M059J (cell line): ENCODE data around the gene HAUS8. TPM values are rescaled to one million over a fixed set of nuclear protein-coding genes. Genes with fewer than 3 reads are reported as not detected.

ENCODE experiments used
- DNase-seq: peaks from one replicate; pipeline ENCODE4 v3.0.0-alpha.2; 2012; ENCODE audit warnings: low read depth
- total RNA-seq: library from RNA; depleted of rRNA; stranded (reverse); fragments of >200 nt; shearing (Covaris generic); gene quantifications from 2 replicates; pipeline ENCODE4 v1.2.3, GENCODE V29; 2014

Gene HAUS8
- total RNA-seq, 1 experiment from 2014 or later = 23.7 TPM

- DNase-seq = peak; percentile 22
Measured at GRCh38 chr19:17035842-17036424, 39.3 kb downstream of the HAUS8 start.

DNA sequence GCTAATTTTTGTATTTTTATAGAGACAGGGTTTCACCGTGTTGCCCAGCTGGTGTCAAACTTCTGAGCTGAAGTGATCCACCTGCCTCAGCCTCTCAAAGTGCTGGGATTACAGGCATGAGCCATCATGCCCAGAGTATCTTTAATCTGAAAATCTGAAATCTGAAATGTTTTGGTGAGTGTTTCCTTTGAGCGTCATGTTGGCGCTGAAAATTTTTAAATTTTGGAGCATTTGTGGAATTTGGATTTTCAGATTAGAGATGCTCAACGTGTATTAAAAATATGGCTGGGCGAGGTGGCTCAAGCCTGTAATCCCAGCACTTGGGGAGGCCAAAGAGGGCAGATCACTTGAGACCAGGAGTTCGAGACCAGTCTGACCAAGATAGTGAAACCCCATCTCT lies 43.5 kb downstream of the HAUS8 start:
- DNase-seq = no peak

- no peak for DNase-seq
Measured at GRCh38 chr19:17027535-17027975, 47.7 kb downstream of the HAUS8 start.

DNA sequence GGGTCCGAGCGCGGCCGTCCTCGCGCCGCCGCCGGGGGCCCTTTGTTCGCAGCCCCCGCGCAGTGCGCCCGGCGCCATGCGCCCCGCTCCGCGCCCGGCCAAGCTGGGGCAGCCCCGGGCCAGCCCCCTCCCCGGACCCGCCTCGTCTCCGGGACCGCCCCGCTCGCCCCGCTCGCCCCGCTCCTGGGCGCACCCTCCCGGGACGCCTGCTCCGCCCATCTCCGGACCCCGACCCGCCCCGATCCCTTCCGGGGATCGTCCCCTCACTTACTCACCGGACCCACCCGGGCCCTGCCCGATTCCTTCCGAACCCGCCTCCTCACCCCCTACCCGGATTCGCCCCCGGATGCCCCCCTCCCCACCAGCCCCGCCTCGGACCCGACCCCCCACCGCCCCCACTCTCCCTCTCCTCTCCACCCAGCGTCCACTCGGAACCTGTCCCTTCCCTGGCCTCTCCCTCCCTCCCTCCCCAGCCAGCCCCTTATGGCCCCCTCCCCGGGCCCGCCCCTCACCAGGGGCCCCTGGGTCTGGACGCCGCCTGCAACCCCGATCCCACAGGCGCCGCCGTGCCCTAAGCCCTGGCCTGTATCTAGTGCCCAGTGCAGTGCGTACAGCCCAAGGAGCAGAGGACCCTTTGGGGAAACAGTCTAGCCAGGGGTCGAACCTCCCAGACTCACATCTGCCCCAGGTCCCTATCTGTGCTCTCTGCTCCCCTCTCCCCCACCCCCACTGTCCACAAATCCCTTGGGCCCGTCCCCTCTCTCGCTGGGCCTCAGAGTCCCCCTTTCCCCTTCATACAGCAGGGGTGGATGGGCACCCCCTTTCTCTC lies 48.3 kb downstream of the HAUS8 start, which contains the start of gene CPAMD8:
TSS of gene CPAMD8 (minus strand) at position 105 of the 829 bp plus-strand sequence. CDS start 168 bp downstream, outside the sequence.
- no peak for DNase-seq

DNA sequence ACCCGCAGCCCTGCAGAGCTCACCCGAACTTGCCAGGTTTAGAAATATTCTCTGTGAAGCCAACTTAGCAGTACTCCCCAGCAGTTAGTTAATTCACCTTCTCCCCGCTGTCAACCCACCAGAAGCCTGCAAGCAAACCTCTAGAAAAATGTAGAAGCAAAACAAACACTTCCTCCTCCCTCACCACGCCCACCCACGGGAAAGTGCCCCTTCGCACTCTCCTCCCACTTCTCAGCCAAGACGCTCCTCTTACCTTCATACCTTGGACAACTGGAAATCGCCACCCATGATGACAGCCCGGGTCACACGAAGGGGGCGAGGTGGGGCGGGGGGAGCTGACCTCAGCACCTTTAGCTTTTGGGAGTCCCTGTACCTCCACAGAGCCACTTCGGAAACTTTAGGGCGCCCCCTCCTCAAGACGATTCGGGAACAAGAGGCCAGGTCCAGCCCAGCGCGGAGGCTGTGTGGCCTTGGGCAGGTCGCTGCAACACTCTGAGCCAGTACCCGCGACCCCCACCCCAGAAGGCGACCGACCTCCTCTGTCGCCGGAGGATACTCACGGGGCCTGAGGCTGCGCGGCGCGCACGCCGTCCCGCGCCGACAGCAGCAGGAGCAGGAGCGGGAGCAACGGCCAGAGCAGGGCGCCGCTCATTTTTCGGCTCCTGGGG lies 49.1 kb downstream of the HAUS8 start:
- no peak for DNase-seq

GRCh38 chr19:17025361-17025760 lies 49.9 kb downstream of the HAUS8 start:
- no peak for DNase-seq

GRCh38 chr19:17024941-17025340 lies 50.3 kb downstream of the HAUS8 start:
- peak; percentile 49 for DNase-seq

DNA sequence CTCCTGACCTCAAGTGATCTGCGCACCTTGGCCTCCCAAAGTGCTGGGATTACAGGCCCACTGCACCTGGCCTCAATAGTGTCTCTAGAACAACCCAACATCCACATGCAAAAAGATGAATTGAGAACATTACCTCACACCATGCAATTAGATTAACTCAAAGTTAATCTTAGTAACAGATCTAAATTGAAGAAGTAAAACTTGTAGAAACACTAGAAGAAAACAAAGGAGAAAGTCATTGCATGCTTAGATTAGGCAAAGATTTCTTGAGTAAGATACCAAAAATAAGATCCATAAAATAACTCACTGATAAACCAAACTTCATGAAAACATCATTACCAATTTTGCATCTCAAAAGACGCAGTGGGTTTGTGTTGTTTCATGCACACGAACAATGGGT lies 51.4 kb downstream of the HAUS8 start:
- no peak for DNase-seq

DNA sequence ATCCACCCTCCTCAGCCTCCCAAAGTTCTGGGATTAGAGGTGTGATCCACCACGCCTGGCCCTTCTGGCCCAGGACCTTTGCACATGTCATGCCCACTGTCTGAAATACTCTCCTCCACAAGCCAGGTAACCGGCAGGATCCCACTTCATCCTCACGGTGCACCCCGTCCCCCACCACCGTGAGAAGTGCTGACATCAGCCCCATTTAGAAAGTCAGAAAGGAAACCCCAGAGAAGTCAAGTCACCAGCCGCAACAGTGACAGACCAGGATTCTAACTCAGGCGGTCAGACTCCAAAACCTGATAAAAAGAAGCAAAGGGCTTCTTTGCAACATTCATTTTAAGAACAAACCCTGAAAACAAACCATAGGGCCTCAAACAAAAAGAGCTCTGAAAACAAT lies 52.5 kb downstream of the HAUS8 start:
- no peak for DNase-seq

DNA sequence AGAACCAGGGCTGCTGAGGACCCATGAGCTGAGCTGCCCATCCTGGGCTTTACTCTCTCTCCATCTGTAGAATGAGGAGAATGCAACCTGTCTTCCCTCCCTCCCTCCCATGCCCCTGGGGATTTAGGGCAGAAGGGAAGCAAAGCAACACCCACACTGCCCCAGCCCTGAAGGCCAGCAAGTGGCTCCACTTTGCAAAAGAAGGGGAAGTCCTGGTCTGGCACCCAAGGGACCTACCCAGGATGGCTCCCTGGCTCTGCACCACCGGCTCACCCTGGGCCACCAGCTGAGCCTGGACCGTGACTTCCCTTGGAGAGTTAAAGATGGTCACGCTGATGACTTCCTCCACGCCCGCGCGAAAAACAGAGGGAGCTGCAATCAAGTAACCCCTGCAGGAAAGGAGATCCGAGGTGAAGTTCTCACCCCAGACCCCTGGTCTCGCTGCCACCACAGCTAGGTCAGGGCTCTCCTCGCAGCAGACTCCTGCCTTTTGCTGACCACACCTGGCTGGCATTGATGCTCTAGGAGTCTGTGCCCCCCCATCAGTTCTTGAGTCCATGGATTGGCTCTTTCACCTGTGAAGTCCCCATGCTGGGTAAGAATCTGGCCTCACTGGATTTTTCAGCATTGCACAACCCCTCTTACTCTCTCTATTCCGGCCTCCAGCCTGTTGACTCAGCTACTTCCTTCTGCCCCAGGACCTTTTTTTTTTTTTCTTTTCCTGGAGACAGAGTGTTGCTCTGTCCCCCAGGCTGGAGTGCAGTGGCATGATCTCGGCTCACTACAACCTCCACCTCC lies 53.3 kb downstream of the HAUS8 start:
- DNase-seq = peak; percentile 43

GRCh38 chr19:17021328-17021727 lies 53.9 kb downstream of the HAUS8 start:
- DNase-seq = no peak

DNA sequence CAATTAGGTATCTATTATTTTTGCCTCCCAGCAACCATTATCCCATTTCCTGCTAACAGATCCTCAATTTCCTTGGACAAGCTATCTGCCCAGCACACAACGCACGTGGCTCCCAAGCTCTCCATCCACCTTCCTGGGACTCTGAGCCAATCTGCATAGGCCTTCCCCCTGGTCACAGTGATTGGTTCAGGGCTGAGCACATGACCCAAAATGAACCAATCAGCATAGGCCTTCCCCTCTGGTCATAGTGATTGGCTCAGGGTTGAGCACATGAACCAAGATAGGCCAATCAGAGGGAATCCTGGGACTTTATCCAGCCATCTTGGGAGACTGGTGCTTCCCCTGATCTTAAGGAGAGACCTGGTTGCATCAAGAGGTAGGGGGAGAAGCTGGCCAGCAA lies 54.4 kb downstream of the HAUS8 start:
- peak; percentile 12 for DNase-seq

DNA sequence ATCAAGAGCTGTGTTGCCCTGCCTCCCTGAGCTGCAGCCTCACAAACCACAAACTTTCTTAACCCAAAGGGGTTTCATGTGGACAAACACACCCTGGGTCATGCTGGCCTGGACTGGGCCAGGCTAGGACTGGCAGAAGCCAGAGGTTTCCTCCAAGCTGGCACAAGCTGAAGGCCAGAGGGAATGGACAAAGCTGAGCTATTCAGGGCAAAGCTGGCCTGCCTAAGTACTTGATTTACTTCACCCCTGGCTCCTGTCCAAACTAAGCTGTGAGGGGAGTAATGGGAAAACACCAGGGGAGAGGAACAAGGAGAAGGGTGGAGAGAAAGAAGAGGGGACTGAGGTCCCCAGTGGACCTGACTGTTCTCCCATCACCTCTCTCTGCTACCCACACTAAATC lies 54.9 kb downstream of the HAUS8 start:
- DNase-seq = no peak

GRCh38 chr19:17014212-17014861 lies 60.9 kb downstream of the HAUS8 start:
- DNase-seq = peak; percentile 34

- DNase-seq = no peak
Measured at GRCh38 chr19:17011485-17011884, 63.8 kb downstream of the HAUS8 start.

- no peak for DNase-seq
Measured at GRCh38 chr19:17006579-17006978, 68.7 kb downstream of the HAUS8 start.

- no peak for DNase-seq
Measured at GRCh38 chr19:17005000-17005399, 70.3 kb downstream of the HAUS8 start.

DNA sequence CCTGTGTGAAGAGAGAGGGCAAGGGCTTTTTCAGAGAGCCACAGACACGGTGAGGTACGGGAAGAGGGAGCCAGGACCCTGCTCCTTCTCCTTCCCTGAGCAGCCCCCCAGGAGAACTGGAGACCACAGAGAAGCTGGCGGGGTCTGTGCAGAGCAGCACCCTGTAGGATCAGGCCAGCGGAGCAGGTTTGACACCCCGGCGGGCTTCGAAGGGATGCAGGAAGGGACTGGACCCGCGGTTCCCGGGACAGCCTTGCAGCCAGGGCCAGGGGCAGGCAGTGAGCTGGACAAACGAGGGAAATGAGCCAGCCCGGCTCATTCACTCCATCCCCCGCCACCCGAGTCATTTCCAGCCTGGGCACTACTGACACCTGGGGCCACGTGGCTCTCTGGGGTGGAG lies 70.9 kb downstream of the HAUS8 start:
- DNase-seq = no peak

DNA sequence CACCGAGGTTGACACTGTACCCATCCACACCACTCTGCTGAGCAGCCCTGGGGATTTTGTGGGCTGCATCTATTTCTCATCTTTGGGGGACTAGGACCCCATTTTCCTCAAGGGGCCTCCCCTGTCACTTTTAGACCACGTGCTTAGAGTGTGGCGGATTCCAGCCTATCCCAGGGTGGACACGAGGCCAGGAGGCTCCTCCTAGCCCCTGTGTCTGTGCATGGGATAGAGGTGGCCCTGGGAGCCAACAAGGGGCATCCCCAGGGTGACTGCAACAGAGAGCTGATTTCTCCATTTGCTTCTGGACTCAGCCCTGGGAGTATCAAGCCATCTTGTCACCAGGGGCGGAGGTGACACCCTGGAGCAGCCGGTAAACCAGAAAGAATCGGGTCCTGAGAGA lies 72.8 kb downstream of the HAUS8 start:
- no peak for DNase-seq

- no peak for DNase-seq
Measured at GRCh38 chr19:17001603-17002183, 73.6 kb downstream of the HAUS8 start.
